Suprapubic skin (tissue), 3 donors: ENCODE results near the gene ADGRG2.

ENCODE experiments used
- POLR2AphosphoS5 ChIP-seq, 3 donors: sonication (generic); formaldehyde crosslinking; IDR thresholded peaks; one replicate each; pipeline ENCODE4 v1.6.1; 2017; ENCODE audit warnings: antibody characterized with exemption in 3 of 3
- TF ChIP-seq, protein P1 (sequence below), 2 donors: fragments of 200-600 bp in 1 of 2; fragments of 450-650 bp in 1 of 2; sonication (generic) in 1 of 2; IDR thresholded peaks; one replicate each; pipeline ENCODE4 v1.5.1; 2016 to 2019; ENCODE audit warnings: antibody characterized with exemption in 2 of 2, mild to moderate bottlenecking in 1 of 2, moderate library complexity in 1 of 2

DNA sequence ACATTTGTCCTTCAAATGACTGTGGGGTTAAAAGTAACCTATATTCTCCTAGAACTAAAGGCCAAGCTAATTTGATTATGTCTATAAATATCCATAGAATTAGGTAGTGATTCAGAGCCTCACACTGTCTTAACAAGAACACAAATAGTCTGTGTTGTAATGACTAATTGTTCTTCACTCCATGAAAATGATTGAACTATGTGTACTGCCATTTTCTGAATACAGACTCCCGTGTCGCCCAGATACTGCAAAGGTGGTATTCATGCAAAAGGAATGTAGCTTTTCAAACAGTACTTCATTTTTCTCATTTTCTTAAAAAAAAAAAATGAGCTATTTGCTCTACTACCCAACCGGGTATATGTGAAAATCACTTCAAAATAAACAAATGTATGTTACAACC, 127.0 kb downstream of the ADGRG2 start:
- TF ChIP-seq POLR2AphosphoS5 (IDR thresholded peaks at IDR 0.05), result no peak
- TF ChIP-seq, protein P1, sequence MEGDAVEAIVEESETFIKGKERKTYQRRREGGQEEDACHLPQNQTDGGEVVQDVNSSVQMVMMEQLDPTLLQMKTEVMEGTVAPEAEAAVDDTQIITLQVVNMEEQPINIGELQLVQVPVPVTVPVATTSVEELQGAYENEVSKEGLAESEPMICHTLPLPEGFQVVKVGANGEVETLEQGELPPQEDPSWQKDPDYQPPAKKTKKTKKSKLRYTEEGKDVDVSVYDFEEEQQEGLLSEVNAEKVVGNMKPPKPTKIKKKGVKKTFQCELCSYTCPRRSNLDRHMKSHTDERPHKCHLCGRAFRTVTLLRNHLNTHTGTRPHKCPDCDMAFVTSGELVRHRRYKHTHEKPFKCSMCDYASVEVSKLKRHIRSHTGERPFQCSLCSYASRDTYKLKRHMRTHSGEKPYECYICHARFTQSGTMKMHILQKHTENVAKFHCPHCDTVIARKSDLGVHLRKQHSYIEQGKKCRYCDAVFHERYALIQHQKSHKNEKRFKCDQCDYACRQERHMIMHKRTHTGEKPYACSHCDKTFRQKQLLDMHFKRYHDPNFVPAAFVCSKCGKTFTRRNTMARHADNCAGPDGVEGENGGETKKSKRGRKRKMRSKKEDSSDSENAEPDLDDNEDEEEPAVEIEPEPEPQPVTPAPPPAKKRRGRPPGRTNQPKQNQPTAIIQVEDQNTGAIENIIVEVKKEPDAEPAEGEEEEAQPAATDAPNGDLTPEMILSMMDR (IDR thresholded peaks at IDR 0.05), result no peak
